Activated CD4-positive, alpha-beta memory T cell treated with anti-CD3 and anti-CD28 coated beads for 36 hours (primary cell): ENCODE data around the gene RFX4. TPM values are rescaled to one million over a fixed set of nuclear protein-coding genes. Genes with fewer than 3 reads are reported as not detected.
"Not testable (repeated sequence)": the region's sequence is repeated elsewhere in the genome, so short reads cannot be mapped to it uniquely, and the experiment has no call there.

Experiments
- CTCF ChIA-PET: fragments of 350-600 bp; sonication (Branson Sonifier 250); formaldehyde crosslinking; loops from one replicate; lab custom pipeline; 2021; ENCODE audit warnings: antibody characterized with exemption, inconsistent platforms; lab: Charles Lee
- POLR2A ChIA-PET: fragments of 350-600 bp; sonication (Branson Sonifier 250); formaldehyde crosslinking; loops from one replicate; lab custom pipeline; 2021; ENCODE audit warnings: antibody characterized with exemption; lab: Charles Lee
- DNase-seq: peaks from one replicate; pipeline ENCODE4 v3.0.0-alpha.2; 2020
- H3K27ac Mint-ChIP-seq: one replicate; pipeline ENCODE4 v1.8.0; 2021; ENCODE audit warnings: mixed read lengths
- H3K27me3 Mint-ChIP-seq: one replicate; pipeline ENCODE4 v1.8.0; 2021; ENCODE audit warnings: mixed read lengths
- H3K36me3 Mint-ChIP-seq: one replicate; pipeline ENCODE4 v1.8.0; 2021; ENCODE audit warnings: mixed read lengths
- H3K4me1 Mint-ChIP-seq: one replicate; pipeline ENCODE4 v1.8.0; 2021; ENCODE audit warnings: low read depth, mixed read lengths
- H3K4me3 Mint-ChIP-seq: one replicate; pipeline ENCODE4 v1.8.0; 2021; ENCODE audit warnings: mild to moderate bottlenecking, mixed read lengths
- H3K9me3 Mint-ChIP-seq: one replicate; pipeline ENCODE4 v1.8.0; 2021; ENCODE audit warnings: mixed read lengths
- intact Hi-C: fragments of 100-400 bp; cut with micrococcal nuclease; formaldehyde crosslinking; loops from one replicate; pipeline ENCODE4 v1.15.1; 2023
- total RNA-seq, 2 experiments: library from RNA; stranded (reverse); gene quantifications; one replicate each; pipeline ENCODE4 v1.2.3, GENCODE V29; 2021

RFX4 gene
- total RNA-seq, 2 experiments from 2014 or later, result not detected

GRCh38 chr12:106682594-106683234, 99.9 kb downstream of the RFX4 start:
- no peaks in the 10 kb centered on the region for H3K27me3 Mint-ChIP-seq
- ChIA-PET POLR2A (no interaction called here), CTCF (interaction anchor here (0.6 to 3.1 kb wide), 2 partner anchors 30 to 159 kb away, joined by 4 to 13 read pairs; no protein-coding TSS in a partner anchor)
- no peaks in the 10 kb centered on the region for H3K4me1 Mint-ChIP-seq
- H3K9me3 Mint-ChIP-seq, result no peaks in the 10 kb centered on the region
- intact Hi-C loops, result loop anchor here (5.0 kb wide), 1 partner anchor 235 kb away; no protein-coding TSS in a partner anchor
- no peak for DNase-seq
- no peaks in the 10 kb centered on the region for H3K36me3 Mint-ChIP-seq
- H3K27ac Mint-ChIP-seq, result no peak overlapping the region
- H3K4me3 Mint-ChIP-seq, result no peak overlapping the region

- H3K9me3 Mint-ChIP-seq, result no peaks in the 10 kb centered on the region
- intact Hi-C loops, result loop anchor here (5.0 kb wide), 1 partner anchor 233 kb away; no protein-coding TSS in a partner anchor
- DNase-seq, result no peak
- CTCF ChIA-PET, result interaction anchor here (3.1 kb wide), 1 partner anchor 157 kb away, joined by 13 read pairs; no protein-coding TSS in a partner anchor
- H3K4me3 Mint-ChIP-seq, result no peak overlapping the region
- H3K36me3 Mint-ChIP-seq, result no peaks in the 10 kb centered on the region
- no peak overlapping the region for H3K27ac Mint-ChIP-seq
- no peaks in the 10 kb centered on the region for H3K27me3 Mint-ChIP-seq
- POLR2A ChIA-PET, result no interaction called here
- H3K4me1 Mint-ChIP-seq, result no peaks in the 10 kb centered on the region
These were observed 101.7 kb downstream of the RFX4 start for GRCh38 chr12:106684497-106684896.

GRCh38 chr12:106685381-106685780, 102.6 kb downstream of the RFX4 start:
- CTCF ChIA-PET, result interaction anchor here (3.1 kb wide), 1 partner anchor 156 kb away, joined by 13 read pairs; no protein-coding TSS in a partner anchor
- Mint-ChIP-seq H3K4me3 (no peak overlapping the region), H3K27me3 (no peaks in the 10 kb centered on the region), H3K36me3 (no peaks in the 10 kb centered on the region), H3K4me1 (no peaks in the 10 kb centered on the region), H3K9me3 (no peaks in the 10 kb centered on the region), H3K27ac (no peak overlapping the region)
- no peak for DNase-seq
- intact Hi-C loops, result no loop called here
- POLR2A ChIA-PET, result no interaction called here

- Mint-ChIP-seq H3K4me3 (no peak overlapping the region), H3K4me1 (no peaks in the 10 kb centered on the region), H3K27ac (no peak overlapping the region), H3K9me3 (no peaks in the 10 kb centered on the region), H3K27me3 (no peaks in the 10 kb centered on the region), H3K36me3 (no peaks in the 10 kb centered on the region)
- intact Hi-C loops, result no loop called here
- ChIA-PET POLR2A (no interaction called here), CTCF (no interaction called here)
- DNase-seq, result no peak
These were observed 104.9 kb downstream of the RFX4 start for GRCh38 chr12:106687672-106688071.

GRCh38 chr12:106690569-106691305, 107.9 kb downstream of the RFX4 start:
- DNase-seq, result no peak
- ChIA-PET CTCF (no interaction called here), POLR2A (no interaction called here)
- no peak overlapping the region for H3K27ac Mint-ChIP-seq
- intact Hi-C loops, result no loop called here
- no peaks in the 10 kb centered on the region for H3K36me3 Mint-ChIP-seq
- H3K27me3 Mint-ChIP-seq, result no peaks in the 10 kb centered on the region
- H3K9me3 Mint-ChIP-seq, result no peaks in the 10 kb centered on the region
- H3K4me1 Mint-ChIP-seq, result no peaks in the 10 kb centered on the region
- no peak overlapping the region for H3K4me3 Mint-ChIP-seq

- intact Hi-C loops, H3K36me3 Mint-ChIP-seq: not testable (repeated sequence)
These were observed 109.2 kb downstream of the RFX4 start for GRCh38 chr12:106692033-106692432.

GRCh38 chr12:106692896-106693820, 110.4 kb downstream of the RFX4 start:
- POLR2A ChIA-PET, result interaction anchor here (0.6 kb wide), 1 partner anchor 16 kb away, joined by 3 read pairs; no protein-coding TSS in a partner anchor

More at GRCh38 chr12:106692033-106692432, 109.2 kb downstream of the RFX4 start:
- H3K27ac Mint-ChIP-seq, CTCF ChIA-PET, H3K4me1 Mint-ChIP-seq, POLR2A ChIA-PET, DNase-seq, H3K4me3 Mint-ChIP-seq, H3K27me3 Mint-ChIP-seq, H3K9me3 Mint-ChIP-seq: not testable (repeated sequence)

GRCh38 chr12:106696071-106696470, 113.3 kb downstream of the RFX4 start:
- Mint-ChIP-seq H3K4me3 (no peak overlapping the region), H3K27me3 (no peaks in the 10 kb centered on the region), H3K9me3 (peaks cover 17% of the 10 kb centered on the region), H3K36me3 (peaks cover under 1% of the 10 kb centered on the region), H3K4me1 (no peaks in the 10 kb centered on the region), H3K27ac (no peak overlapping the region)
- DNase-seq, result no peak
- intact Hi-C loops, result no loop called here
- ChIA-PET POLR2A (interaction anchor here (0.6 kb wide), 1 partner anchor 343 kb away, joined by 3 read pairs; no protein-coding TSS in a partner anchor), CTCF (no interaction called here)

More at GRCh38 chr12:106692896-106693820, 110.4 kb downstream of the RFX4 start:
- CTCF ChIA-PET, result no interaction called here
- Mint-ChIP-seq H3K27me3 (no peaks in the 10 kb centered on the region), H3K27ac (no peak overlapping the region), H3K4me1 (no peaks in the 10 kb centered on the region), H3K36me3 (no peaks in the 10 kb centered on the region), H3K9me3 (no peaks in the 10 kb centered on the region), H3K4me3 (no peak overlapping the region)
- DNase-seq, result no peak
- intact Hi-C loops, result no loop called here

GRCh38 chr12:106696681-106697417, 114.0 kb downstream of the RFX4 start:
- Mint-ChIP-seq H3K27ac (no peak overlapping the region), H3K4me1 (no peaks in the 10 kb centered on the region), H3K27me3 (no peaks in the 10 kb centered on the region), H3K4me3 (no peak overlapping the region), H3K36me3 (peaks cover 8% of the 10 kb centered on the region), H3K9me3 (peaks cover 21% of the 10 kb centered on the region)
- DNase-seq, result no peak
- ChIA-PET POLR2A (no interaction called here), CTCF (no interaction called here)
- intact Hi-C loops, result no loop called here

GRCh38 chr12:106704081-106704480, 121.3 kb downstream of the RFX4 start:
- no peaks in the 10 kb centered on the region for H3K27me3 Mint-ChIP-seq
- intact Hi-C loops, result no loop called here
- no peak for DNase-seq
- no peak overlapping the region for H3K27ac Mint-ChIP-seq
- no peaks in the 10 kb centered on the region for H3K4me1 Mint-ChIP-seq
- ChIA-PET POLR2A (no interaction called here), CTCF (no interaction called here)
- H3K36me3 Mint-ChIP-seq, result peaks cover 8% of the 10 kb centered on the region
- no peak overlapping the region for H3K4me3 Mint-ChIP-seq
- peaks cover 25% of the 10 kb centered on the region for H3K9me3 Mint-ChIP-seq

GRCh38 chr12:106705971-106706370, 123.2 kb downstream of the RFX4 start:
- H3K4me3 Mint-ChIP-seq, result no peak overlapping the region
- H3K27me3 Mint-ChIP-seq, result no peaks in the 10 kb centered on the region
- H3K36me3 Mint-ChIP-seq, result peaks cover 8% of the 10 kb centered on the region
- peaks cover 16% of the 10 kb centered on the region for H3K9me3 Mint-ChIP-seq
- ChIA-PET CTCF (no interaction called here), POLR2A (no interaction called here)
- H3K4me1 Mint-ChIP-seq, result no peaks in the 10 kb centered on the region
- DNase-seq, result no peak
- no peak overlapping the region for H3K27ac Mint-ChIP-seq
- intact Hi-C loops, result no loop called here
